HG03135 (cell line): ENCODE results near the gene MCTP1.

Experiments
- ATAC-seq: cut with Tn5 transposase; IDR thresholded peaks from one replicate; pipeline ENCODE4 v1.9.1; 2021; ENCODE audit warnings: mild to moderate bottlenecking, moderate library complexity; ENCODE audit not compliant: unreplicated experiment

Gene MCTP1

DNA sequence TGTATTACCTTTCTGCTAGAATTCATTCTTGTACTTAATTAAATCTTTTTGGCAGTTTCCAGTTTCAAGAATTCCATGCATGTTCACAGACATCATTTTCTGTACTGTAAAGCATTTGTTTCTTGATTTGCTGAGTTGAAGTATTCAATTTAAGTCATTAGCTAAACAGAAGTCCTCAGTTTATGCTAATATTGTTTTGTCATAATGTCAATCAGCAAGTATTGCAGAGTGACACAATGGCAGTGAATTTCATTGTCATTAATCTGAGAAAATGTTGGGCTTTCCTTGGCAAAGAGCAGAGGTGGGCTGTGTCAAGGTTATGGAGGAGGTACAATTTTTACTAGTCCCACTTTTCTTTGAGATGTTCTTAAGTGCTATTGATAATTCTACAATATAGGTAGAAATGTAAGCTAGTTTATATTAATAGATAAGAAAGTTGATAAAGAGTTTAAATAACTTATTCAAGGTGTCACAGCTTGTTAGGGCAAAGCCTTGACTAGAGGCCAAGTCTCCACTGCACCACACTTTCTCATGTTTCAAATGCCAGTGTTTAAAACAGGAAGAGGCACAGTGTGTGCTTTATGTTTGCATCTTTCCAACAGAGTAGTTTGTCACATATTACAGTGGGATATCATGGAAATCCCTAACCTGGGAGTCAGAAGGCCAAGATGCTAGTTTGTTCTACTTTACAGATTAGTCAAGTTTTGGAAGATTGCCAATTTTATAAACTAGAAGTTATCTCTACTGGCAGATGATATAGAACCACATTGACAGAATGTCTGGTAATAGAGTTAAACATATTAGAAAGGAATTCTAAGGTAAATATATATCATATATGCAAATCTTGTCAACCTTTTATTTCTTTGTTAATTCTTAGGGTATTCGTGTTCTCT lies 610.2 kb downstream of the MCTP1 start:
- ATAC-seq = no peak

- no peak for ATAC-seq
These were observed 612.1 kb downstream of the MCTP1 start for GRCh38 chr5:94672746-94673145.

DNA sequence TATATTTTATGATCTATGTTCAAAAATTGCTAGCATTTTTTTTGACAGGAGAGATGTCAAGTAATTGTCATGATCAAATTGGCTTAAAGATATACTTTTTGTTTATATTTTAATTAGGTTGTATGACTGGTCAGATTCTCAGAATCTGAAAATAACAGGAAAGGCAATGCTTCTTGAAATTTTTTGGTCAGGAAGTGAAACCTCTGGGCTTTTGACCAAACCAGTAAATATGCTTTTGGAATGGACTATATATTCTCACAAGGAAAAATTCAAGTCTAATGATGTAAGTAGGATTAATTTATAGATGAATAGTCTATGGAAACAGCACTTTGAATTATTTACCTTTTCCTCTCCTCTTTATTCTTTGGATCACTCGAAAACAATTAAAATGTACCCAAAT lies 614.2 kb downstream of the MCTP1 start:
- no peak for ATAC-seq

GRCh38 chr5:94667937-94668336 lies 617.0 kb downstream of the MCTP1 start:
- ATAC-seq = no peak

GRCh38 chr5:94661086-94661485 lies 623.8 kb downstream of the MCTP1 start:
- no peak for ATAC-seq

- no peak for ATAC-seq
These were observed 624.4 kb downstream of the MCTP1 start for GRCh38 chr5:94660506-94660905.

- no peak for ATAC-seq
These were observed 626.6 kb downstream of the MCTP1 start for GRCh38 chr5:94658272-94658671.
